ENCODE results near the gene SUZ12.
"Not testable (repeated sequence)": the region's sequence is repeated elsewhere in the genome, so short reads cannot be mapped to it uniquely, and the experiment has no call there.

Gene SUZ12

GRCh38 chr17:32042266-32042665, 105.5 kb downstream of the SUZ12 start:
- not testable (repeated sequence) for DNase-seq

GRCh38 chr17:32045611-32046010, 108.8 kb downstream of the SUZ12 start:
- DNase-seq: not testable (repeated sequence)

GRCh38 chr17:32047663-32048062, 110.9 kb downstream of the SUZ12 start:
- DNase-seq: not testable (repeated sequence)
